Measurements from ENCODE around the gene NKX1-1.

- TF ChIP-seq EZH2 (IDR thresholded peaks at IDR 0.05) (no peak), EZH2phosphoT487 (IDR thresholded peaks at IDR 0.05) (no peak)
- TF ChIP-seq, protein P1, sequence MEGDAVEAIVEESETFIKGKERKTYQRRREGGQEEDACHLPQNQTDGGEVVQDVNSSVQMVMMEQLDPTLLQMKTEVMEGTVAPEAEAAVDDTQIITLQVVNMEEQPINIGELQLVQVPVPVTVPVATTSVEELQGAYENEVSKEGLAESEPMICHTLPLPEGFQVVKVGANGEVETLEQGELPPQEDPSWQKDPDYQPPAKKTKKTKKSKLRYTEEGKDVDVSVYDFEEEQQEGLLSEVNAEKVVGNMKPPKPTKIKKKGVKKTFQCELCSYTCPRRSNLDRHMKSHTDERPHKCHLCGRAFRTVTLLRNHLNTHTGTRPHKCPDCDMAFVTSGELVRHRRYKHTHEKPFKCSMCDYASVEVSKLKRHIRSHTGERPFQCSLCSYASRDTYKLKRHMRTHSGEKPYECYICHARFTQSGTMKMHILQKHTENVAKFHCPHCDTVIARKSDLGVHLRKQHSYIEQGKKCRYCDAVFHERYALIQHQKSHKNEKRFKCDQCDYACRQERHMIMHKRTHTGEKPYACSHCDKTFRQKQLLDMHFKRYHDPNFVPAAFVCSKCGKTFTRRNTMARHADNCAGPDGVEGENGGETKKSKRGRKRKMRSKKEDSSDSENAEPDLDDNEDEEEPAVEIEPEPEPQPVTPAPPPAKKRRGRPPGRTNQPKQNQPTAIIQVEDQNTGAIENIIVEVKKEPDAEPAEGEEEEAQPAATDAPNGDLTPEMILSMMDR (IDR thresholded peaks at IDR 0.05) = no peak
Observed at GRCh38 chr4:1393866-1394265, 12.4 kb downstream of the NKX1-1 start.

Measured in neural progenitor cell (in vitro differentiated cells).